Measurements from ENCODE around the gene TDRD15. TPM values are rescaled to one million over a fixed set of nuclear protein-coding genes. Genes with fewer than 3 reads are reported as not detected.

TDRD15 gene
- total and polyA plus RNA-seq, 2 donors: 0.05 to 0.07 TPM

DNA sequence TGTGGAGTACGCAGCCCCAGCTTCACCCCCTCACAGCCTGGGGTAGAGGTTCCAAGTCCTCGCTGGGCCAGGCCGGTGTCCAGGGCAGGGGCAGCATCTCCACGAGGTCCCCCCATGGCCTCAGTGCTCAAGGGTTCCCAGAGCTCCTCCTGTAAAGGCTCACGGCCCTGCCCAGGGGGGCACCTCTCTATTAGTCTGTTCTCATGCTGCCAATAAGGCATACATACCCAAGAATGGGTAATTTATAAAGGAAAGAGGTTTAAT lies 38.8 kb downstream of the TDRD15 start:
- Histone ChIP-seq H3K36me3 (ENCODE audit: control insufficient read depth in 2 of 2, insufficient read depth in 2 of 2, low read length in 1 of 2) (no peaks in the 10 kb centered on the region), H3K27me3 (ENCODE audit: control insufficient read depth in 2 of 2, insufficient read depth in 1 of 2, low read length in 1 of 2) (no peaks in the 10 kb centered on the region), H3K4me1 (ENCODE audit: control insufficient read depth in 2 of 2, insufficient read depth in 2 of 2, low read length in 2 of 2) (no peaks in the 10 kb centered on the region), H3K27ac (ENCODE audit: low read depth in 1 of 2, low read length in 1 of 2) (no peak overlapping the region), H3K9me3 (ENCODE audit: control insufficient read depth in 2 of 2, insufficient read depth in 1 of 2, low read length in 1 of 2) (peaks cover 0 to 7% of the 10 kb centered on the region in 2 donors), H3K4me3 (ENCODE audit: low read length in 2 of 2) (no peak overlapping the region)
- DNase-seq (ENCODE audit: low read depth in 6 of 9, low spot score in 9 of 9): no peak
- WGBS: 76% methylated on average over 5 of the region's 5 CpGs

DNA sequence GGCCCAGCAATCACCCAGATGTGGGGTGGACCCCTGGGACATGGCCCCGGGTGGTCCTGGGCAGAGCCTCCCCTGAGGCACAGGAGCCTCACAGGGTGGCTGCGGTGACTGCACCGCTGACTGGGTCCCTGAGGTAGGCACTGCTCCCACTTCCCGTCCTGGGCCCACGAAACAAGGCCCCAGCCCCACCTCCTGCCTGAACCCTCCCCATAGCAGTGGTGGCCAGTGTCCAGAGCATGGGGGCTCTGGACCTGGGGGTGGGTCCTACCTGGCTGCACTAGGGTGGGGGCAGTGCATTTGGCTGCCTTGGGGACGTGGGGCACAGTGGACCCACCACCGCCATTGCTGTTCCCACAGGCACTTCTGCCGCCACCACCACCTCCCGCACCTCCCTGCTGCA lies 39.4 kb downstream of the TDRD15 start:
- Histone ChIP-seq H3K4me3 (ENCODE audit: low read length in 2 of 2) (no peak overlapping the region), H3K36me3 (ENCODE audit: control insufficient read depth in 2 of 2, insufficient read depth in 2 of 2, low read length in 1 of 2) (no peaks in the 10 kb centered on the region), H3K4me1 (ENCODE audit: control insufficient read depth in 2 of 2, insufficient read depth in 2 of 2, low read length in 2 of 2) (no peaks in the 10 kb centered on the region), H3K27me3 (ENCODE audit: control insufficient read depth in 2 of 2, insufficient read depth in 1 of 2, low read length in 1 of 2) (no peaks in the 10 kb centered on the region), H3K9me3 (ENCODE audit: control insufficient read depth in 2 of 2, insufficient read depth in 1 of 2, low read length in 1 of 2) (peaks cover 0 to 7% of the 10 kb centered on the region in 2 donors), H3K27ac (ENCODE audit: low read depth in 1 of 2, low read length in 1 of 2) (no peak overlapping the region)
- DNase-seq (ENCODE audit: low read depth in 6 of 9, low spot score in 9 of 9): no peak
- 95% methylated on average over 9 of the region's 9 CpGs for WGBS

DNA sequence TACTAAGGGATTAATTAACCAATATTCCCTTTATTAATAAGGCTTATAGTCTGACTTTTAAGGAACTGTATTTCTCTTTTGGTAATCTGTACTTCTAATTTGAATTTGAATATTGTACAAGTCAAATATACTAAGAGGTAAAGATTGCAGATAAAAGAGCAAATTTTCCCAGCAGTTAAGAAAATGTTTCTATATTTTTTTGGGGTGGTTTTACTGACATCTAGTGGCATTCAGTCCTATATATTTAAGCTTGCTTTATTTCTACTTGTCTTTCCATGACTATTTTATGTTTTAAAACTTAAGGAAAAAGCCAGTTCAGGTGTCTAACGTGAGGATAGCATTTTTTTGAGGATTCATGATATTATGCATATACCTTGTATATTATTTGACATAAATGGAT lies 41.6 kb downstream of the TDRD15 start:
- H3K4me3 ChIP-seq (ENCODE audit: low read length in 2 of 2): no peak overlapping the region
- no peaks in the 10 kb centered on the region for H3K36me3 ChIP-seq (ENCODE audit: control insufficient read depth in 2 of 2, insufficient read depth in 2 of 2, low read length in 1 of 2)
- no peak overlapping the region for H3K27ac ChIP-seq (ENCODE audit: low read depth in 1 of 2, low read length in 1 of 2)
- no peak for DNase-seq (ENCODE audit: low read depth in 6 of 9, low spot score in 9 of 9)
- no peaks in the 10 kb centered on the region for H3K27me3 ChIP-seq (ENCODE audit: control insufficient read depth in 2 of 2, insufficient read depth in 1 of 2, low read length in 1 of 2)
- no peaks in the 10 kb centered on the region for H3K4me1 ChIP-seq (ENCODE audit: control insufficient read depth in 2 of 2, insufficient read depth in 2 of 2, low read length in 2 of 2)
- H3K9me3 ChIP-seq (ENCODE audit: control insufficient read depth in 2 of 2, insufficient read depth in 1 of 2, low read length in 1 of 2): peaks cover 0 to 7% of the 10 kb centered on the region in 2 donors
- 5% methylated on average over 1 of the region's 1 CpG for WGBS

DNA sequence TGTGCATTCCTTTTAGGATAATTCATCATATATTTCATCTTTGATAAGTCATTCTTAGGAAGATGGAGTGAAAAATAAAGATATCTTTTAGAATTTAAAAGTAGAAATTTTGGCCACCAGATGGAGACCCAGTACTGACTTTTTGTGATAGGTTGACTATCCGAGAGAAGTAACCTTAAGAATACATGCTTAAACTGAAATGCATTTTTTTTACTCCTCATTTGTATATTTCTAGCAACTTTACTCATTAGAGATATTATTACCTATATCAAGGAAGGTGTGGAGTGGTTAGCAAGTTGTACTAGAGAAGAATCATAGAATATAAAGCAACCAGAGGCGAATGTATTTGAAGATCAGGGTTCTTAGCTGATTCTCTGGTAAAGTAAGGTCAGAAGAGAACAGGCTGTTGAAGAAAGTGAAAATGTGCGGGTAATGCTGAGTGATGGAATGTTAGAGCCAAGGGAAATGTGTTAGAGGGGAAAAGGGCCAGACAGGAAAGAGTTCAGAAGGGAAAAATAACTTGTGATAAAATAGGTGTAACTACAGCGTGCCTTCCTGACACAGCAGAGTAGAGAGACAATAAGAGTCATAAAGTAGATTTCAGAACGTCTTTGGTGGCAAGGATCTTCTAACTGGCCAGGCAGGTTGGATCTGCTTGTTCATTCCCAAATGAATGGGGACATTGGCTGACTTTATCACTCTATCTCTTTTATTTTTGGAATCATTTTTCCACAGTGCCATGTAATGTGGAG lies 52.3 kb downstream of the TDRD15 start:
- no peak for DNase-seq (ENCODE audit: low read depth in 6 of 9, low spot score in 9 of 9)
- WGBS: 61% methylated on average over 5 of the region's 5 CpGs
- no peaks in the 10 kb centered on the region for H3K4me1 ChIP-seq (ENCODE audit: control insufficient read depth in 2 of 2, insufficient read depth in 2 of 2, low read length in 2 of 2)
- no peak overlapping the region for H3K27ac ChIP-seq (ENCODE audit: low read depth in 1 of 2, low read length in 1 of 2)
- no peaks in the 10 kb centered on the region for H3K36me3 ChIP-seq (ENCODE audit: control insufficient read depth in 2 of 2, insufficient read depth in 2 of 2, low read length in 1 of 2)
- no peaks in the 10 kb centered on the region for H3K27me3 ChIP-seq (ENCODE audit: control insufficient read depth in 2 of 2, insufficient read depth in 1 of 2, low read length in 1 of 2)
- no peaks in the 10 kb centered on the region for H3K9me3 ChIP-seq (ENCODE audit: control insufficient read depth in 2 of 2, insufficient read depth in 1 of 2, low read length in 1 of 2)
- H3K4me3 ChIP-seq (ENCODE audit: low read length in 2 of 2): no peak overlapping the region

DNA sequence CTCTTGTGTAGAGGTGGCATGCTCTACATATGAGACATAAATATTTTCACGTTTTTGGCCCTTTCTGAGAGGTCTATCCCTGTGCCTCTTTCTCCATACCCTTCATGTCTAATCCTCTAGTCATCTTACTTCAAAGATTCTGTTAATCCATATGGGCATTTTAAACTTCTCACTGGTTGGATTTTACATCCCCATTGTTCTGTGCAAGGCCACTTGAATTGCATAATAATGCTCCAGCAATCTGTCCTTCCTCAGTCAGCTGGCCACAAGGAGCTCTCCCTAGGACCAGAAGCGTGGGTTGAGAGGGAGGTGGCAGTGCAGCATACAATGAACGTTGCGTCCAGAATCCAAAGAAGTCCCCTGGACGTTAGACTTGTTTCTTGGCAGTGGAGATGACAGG lies 58.2 kb downstream of the TDRD15 start:
- 89% methylated on average over 5 of the region's 5 CpGs for WGBS

DNA sequence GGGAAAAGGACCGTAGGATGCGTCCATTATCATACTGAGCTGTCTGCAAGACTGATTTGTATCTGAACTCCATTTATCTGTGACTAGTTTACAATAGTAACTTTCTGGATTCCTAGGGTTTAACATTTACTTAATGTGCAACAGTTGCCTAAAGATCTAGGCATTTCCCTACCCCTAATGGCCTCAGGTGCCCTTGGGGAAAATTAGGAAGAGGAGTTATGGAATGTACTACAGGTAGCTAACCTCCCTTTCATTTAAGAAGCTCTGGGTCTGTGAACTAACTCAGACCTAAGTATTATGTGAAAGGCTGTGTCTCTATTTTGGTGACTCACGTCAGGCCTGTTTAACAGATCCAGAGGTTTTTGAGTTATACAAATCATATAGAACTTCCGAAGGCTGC lies 59.5 kb downstream of the TDRD15 start:
- no peak for DNase-seq (ENCODE audit: low read depth in 6 of 9, low spot score in 9 of 9)
- Histone ChIP-seq H3K27me3 (ENCODE audit: control insufficient read depth in 2 of 2, insufficient read depth in 1 of 2, low read length in 1 of 2) (no peaks in the 10 kb centered on the region), H3K4me3 (ENCODE audit: low read length in 2 of 2) (no peak overlapping the region), H3K4me1 (ENCODE audit: control insufficient read depth in 2 of 2, insufficient read depth in 2 of 2, low read length in 2 of 2) (no peaks in the 10 kb centered on the region), H3K36me3 (ENCODE audit: control insufficient read depth in 2 of 2, insufficient read depth in 2 of 2, low read length in 1 of 2) (no peaks in the 10 kb centered on the region), H3K9me3 (ENCODE audit: control insufficient read depth in 2 of 2, insufficient read depth in 1 of 2, low read length in 1 of 2) (no peaks in the 10 kb centered on the region), H3K27ac (ENCODE audit: low read depth in 1 of 2, low read length in 1 of 2) (no peak overlapping the region)
- WGBS: 71% methylated on average over 4 of the region's 4 CpGs

More for the DNA sequence above, 58.2 kb downstream of the TDRD15 start:
- Histone ChIP-seq H3K36me3 (ENCODE audit: control insufficient read depth in 2 of 2, insufficient read depth in 2 of 2, low read length in 1 of 2) (no peaks in the 10 kb centered on the region), H3K4me1 (ENCODE audit: control insufficient read depth in 2 of 2, insufficient read depth in 2 of 2, low read length in 2 of 2) (no peaks in the 10 kb centered on the region), H3K27me3 (ENCODE audit: control insufficient read depth in 2 of 2, insufficient read depth in 1 of 2, low read length in 1 of 2) (no peaks in the 10 kb centered on the region), H3K9me3 (ENCODE audit: control insufficient read depth in 2 of 2, insufficient read depth in 1 of 2, low read length in 1 of 2) (no peaks in the 10 kb centered on the region), H3K4me3 (ENCODE audit: low read length in 2 of 2) (no peak overlapping the region), H3K27ac (ENCODE audit: low read depth in 1 of 2, low read length in 1 of 2) (no peak overlapping the region)
- DNase-seq (ENCODE audit: low read depth in 6 of 9, low spot score in 9 of 9): no peak

DNA sequence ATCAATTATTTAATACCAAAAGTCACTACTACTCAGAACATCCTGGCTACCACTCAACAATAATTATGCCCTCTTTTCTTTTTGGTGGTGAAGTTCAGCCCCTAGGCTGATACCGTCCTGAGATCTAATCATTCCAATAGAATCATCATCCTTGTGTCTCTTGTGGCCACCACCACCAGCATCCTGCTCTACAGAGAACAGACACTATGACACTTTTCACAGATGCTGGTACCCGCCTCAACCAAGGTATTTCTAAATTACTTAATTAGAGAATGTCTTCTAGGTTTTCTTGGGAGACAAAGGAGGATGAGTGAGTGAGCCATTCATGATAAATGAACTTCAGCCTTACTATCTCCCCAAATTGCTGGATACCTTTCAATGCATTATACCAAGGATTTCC lies 60.0 kb downstream of the TDRD15 start:
- Histone ChIP-seq H3K27ac (ENCODE audit: low read depth in 1 of 2, low read length in 1 of 2) (no peak overlapping the region), H3K4me1 (ENCODE audit: control insufficient read depth in 2 of 2, insufficient read depth in 2 of 2, low read length in 2 of 2) (no peaks in the 10 kb centered on the region), H3K36me3 (ENCODE audit: control insufficient read depth in 2 of 2, insufficient read depth in 2 of 2, low read length in 1 of 2) (no peaks in the 10 kb centered on the region), H3K4me3 (ENCODE audit: low read length in 2 of 2) (no peak overlapping the region), H3K27me3 (ENCODE audit: control insufficient read depth in 2 of 2, insufficient read depth in 1 of 2, low read length in 1 of 2) (no peaks in the 10 kb centered on the region), H3K9me3 (ENCODE audit: control insufficient read depth in 2 of 2, insufficient read depth in 1 of 2, low read length in 1 of 2) (no peaks in the 10 kb centered on the region)
- no peak for DNase-seq (ENCODE audit: low read depth in 6 of 9, low spot score in 9 of 9)
- over 99% methylated on average over 2 of the region's 2 CpGs for WGBS

DNA sequence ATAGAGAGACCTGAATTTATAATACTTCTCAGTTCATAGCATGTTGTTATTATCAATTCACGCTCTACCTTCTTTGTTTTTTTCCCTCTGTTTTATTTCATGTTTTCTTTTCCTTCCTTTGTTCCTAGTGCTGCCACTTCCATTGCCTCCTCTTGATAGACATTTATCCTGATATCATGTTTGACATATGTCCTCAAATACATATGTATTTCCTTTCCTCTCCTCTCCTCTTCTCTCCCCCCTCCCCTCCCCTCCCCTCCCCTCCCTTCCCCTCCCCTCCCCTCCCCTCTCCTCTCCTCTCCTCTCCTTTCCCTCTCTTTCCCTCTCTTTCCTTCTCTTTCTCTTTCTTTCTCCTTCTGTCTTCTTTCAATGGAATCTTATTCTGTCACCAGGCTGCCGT lies 67.8 kb downstream of the TDRD15 start:
- H3K4me3 ChIP-seq (ENCODE audit: low read length in 2 of 2): no peak overlapping the region
- WGBS: 97% methylated on average over 2 of the region's 2 CpGs
- no peaks in the 10 kb centered on the region for H3K27me3 ChIP-seq (ENCODE audit: control insufficient read depth in 2 of 2, insufficient read depth in 1 of 2, low read length in 1 of 2)
- H3K27ac ChIP-seq (ENCODE audit: low read depth in 1 of 2, low read length in 1 of 2): no peak overlapping the region
- H3K9me3 ChIP-seq (ENCODE audit: control insufficient read depth in 2 of 2, insufficient read depth in 1 of 2, low read length in 1 of 2): no peaks in the 10 kb centered on the region
- H3K4me1 ChIP-seq (ENCODE audit: control insufficient read depth in 2 of 2, insufficient read depth in 2 of 2, low read length in 2 of 2): no peaks in the 10 kb centered on the region
- no peaks in the 10 kb centered on the region for H3K36me3 ChIP-seq (ENCODE audit: control insufficient read depth in 2 of 2, insufficient read depth in 2 of 2, low read length in 1 of 2)
- no peak for DNase-seq (ENCODE audit: low read depth in 6 of 9, low spot score in 9 of 9)

All from thymus (tissue), 11 donors.